HG03108 (cell line): Measurements from ENCODE around the gene MGAT3.
"Not testable (repeated sequence)": the region's sequence is repeated elsewhere in the genome, so short reads cannot be mapped to it uniquely, and the experiment has no call there.

ENCODE experiments used
- ATAC-seq: cut with Tn5 transposase; IDR thresholded peaks from one replicate; pipeline ENCODE4 v1.9.1; 2021; ENCODE audit warnings: moderate library complexity; ENCODE audit not compliant: unreplicated experiment

Gene MGAT3

DNA sequence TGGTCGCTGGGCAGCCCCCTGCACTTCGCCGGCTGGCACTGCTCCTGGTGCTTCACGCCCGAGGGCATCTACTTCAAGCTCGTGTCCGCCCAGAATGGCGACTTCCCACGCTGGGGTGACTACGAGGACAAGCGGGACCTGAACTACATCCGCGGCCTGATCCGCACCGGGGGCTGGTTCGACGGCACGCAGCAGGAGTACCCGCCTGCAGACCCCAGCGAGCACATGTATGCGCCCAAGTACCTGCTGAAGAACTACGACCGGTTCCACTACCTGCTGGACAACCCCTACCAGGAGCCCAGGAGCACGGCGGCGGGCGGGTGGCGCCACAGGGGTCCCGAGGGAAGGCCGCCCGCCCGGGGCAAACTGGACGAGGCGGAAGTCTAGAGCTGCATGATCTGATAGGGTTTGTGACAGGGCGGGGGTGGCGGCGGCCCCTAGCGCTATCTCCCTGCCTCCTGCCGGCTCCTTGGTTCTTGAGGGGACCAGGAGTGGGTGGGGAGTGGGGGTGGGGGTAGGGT is 31.8 kb downstream of the MGAT3 start:
- ATAC-seq: no peak

DNA sequence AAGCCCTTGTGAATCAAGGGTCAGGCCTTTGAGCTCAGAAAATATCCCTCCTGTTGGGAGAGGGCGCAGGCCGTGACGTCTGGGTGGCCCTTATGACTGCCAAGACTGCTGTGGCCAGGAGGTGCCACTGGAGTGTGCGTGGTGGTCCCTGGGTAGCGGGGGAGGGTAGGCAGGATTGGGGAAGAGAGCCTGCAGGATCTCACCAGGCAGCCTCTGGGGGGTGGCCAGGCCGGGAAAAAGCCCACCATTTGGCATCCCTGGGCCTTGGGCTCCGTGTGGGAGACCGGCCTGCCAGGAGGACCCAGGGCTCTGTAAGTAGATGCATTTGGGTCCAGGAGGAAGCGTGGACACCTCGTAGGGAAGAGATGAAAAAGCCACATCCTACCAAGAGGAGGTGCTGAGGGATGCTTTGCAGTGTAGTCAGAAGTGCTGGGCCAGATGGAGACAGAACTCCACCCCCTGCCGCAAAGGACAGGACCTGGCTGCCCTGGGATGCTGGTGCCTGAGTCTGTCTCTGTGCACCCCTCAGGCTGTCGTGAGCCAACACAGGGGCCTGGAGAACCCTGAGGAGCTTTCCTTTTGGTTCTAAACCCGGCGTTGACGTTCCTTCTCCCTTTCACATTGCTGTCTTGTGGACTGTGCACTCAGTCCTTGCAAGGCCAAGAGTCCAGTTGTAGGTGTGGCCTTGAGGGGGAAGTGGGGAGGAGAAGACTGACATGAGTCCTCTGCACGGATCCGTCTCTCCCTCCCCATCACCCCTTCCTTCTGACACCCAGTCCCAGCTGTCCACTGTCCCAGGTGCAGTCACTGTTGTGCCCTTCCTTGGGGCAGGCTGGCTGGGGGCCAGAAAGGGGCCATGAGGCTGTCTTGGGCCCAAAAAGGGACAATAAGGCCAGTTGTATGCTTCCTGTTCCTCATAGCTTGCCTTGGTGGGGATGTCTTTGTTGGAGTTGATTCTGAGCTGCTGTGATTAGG is 32.6 kb downstream of the MGAT3 start:
- no peak for ATAC-seq

DNA sequence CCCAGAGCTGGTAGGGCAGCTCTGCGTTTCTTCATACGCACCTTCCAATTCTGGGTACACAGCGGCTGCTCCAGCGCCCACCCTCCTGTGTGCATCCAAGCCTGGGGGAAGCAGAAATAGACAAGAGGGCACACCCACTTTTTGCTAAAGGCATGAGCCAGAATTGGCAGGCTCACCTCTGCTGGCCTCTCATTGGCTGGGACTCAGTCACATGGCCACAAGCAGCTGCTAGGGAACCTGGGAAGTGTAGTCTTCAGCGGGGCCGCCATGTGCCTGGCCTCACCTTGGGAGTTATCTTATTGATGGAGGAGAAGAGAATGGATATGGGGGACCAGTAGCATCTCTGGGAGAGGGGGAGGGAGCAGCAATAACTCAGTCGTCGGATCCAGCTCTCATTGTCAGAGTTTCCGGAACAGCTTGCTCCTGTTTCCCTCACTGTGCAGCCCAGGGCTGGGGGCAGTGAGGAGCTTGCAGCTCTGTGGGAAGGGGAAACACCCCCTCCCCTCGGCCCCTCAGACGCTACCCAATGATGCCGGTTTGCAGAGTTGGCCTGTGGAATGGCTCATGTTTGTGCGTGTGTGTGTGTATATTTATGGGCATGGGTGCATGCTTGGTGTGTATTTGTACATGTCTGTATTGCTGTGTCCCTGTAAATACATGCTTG is 33.5 kb downstream of the MGAT3 start:
- no peak for ATAC-seq

DNA sequence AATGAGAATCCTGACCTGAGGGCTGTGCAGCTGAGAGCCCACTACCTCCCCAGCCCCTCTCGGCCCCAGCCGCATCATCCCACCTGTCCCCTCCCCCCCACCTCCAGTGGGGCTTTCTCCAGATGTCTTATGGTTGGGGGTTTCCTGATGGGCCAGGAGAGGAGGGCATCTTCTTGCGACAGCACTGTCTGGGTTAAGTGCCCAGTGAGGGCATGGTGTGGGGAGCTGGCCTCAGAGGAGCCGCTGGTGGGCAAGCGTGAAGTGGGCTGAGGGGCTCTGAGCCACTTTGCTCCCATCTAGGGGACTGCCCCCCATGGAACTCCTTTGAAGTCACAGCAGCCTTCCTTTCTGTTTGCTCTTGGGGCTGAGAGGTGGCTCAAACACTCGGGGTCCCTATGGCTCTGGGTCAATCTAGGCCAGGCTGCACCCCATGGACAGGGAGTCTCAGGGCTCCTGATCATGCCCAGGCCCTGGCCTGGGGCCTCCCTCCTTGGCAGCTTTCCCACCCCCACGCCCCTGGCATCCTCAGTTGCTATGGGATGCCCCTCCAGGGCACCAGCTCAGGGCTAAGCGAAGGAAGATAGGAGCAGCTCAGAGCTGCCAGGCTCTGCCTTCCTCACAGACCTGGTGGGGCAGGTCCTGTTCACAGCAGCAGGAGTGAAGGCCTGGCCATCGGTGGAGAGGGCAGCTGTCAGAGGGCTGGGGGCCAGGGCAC is 34.3 kb downstream of the MGAT3 start:
- ATAC-seq: no peak

DNA sequence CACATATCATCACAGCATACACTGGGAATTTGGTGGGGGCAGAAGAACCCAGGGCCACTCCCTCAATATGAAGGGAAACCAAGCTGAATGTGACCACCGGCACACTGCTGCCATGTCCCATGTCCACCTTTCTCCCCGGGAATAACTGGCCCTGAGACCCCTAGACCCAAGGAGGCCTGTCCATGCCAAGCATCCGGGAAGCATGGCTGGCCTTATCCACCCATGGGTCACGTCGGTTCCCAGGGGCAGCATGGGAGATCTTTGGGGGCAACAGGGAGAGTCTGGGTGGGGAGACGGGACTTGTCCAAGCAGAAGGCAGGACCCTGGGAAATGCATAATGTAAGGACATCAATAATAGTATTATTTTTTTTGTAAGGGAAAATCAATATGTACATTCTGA is 34.9 kb downstream of the MGAT3 start:
- ATAC-seq: no peak

DNA sequence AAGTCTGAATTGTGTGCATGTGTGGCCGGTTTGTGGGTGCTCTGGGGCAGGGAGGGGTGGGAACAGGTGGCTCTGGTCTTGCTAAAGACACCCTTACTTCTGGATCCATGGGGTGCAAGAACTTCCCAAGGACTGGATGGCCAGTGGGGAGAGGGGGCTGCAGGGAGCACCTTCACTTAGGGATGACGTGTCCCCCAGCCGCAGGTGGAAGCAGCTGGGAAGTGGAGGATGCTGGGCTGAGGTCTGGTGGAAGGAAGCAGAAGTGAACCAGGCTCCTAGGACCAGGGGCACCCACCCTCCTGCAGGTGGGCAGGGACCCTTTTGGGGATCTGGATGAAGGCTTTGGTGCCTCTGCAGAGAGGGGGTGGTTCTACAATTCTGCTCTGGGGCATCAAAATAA is 35.4 kb downstream of the MGAT3 start:
- no peak for ATAC-seq

DNA sequence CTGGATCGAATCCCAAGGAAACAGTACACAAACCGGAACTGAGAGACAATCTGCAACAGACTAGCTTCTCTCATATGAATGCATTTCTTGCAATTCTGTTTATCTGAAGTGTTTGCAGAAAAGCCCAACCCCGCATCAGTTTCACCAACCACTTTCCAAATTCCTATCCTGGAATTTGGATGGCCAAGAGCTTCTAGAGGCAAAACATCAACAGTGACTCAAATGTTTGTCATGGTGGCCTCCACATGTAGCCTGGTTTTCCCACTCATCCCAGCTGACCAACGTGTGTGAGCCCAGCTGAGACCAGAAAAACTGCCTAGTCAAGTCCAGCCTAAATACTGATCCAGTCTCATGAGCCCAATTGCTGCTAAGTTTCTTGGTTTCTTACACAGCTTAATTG is 36.9 kb downstream of the MGAT3 start:
- ATAC-seq: no peak

DNA sequence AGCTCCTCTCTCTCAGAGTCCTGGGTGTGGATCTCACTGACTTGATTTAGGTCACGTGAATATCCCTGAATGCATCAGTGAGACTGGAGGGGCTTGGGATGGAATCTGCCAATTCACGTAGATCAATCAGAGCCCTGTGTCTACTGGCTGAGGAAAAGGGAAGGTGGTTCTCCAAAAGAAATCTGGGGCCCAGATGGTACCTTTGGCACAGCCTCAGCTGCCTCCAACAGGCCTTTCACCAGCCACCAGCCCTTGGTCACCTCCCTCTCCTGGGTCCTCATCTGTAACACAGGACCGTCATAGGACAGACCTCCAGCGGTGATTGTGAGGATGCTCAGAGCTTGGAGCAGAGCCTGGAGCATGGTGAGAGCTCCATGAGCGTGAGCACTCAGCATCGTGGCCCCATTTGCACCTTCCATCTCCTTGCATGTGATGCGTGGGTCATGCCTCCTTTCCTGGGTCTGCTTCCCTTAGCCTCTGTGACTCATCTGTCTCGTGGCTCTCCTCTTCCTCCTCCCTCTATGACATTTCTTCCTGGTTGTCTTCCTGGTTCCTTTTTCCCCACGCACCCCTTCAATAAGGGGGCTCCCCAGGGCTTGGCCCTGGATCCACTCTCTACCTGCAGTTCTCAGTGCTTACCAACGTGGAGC is 37.8 kb downstream of the MGAT3 start:
- no peak for ATAC-seq

DNA sequence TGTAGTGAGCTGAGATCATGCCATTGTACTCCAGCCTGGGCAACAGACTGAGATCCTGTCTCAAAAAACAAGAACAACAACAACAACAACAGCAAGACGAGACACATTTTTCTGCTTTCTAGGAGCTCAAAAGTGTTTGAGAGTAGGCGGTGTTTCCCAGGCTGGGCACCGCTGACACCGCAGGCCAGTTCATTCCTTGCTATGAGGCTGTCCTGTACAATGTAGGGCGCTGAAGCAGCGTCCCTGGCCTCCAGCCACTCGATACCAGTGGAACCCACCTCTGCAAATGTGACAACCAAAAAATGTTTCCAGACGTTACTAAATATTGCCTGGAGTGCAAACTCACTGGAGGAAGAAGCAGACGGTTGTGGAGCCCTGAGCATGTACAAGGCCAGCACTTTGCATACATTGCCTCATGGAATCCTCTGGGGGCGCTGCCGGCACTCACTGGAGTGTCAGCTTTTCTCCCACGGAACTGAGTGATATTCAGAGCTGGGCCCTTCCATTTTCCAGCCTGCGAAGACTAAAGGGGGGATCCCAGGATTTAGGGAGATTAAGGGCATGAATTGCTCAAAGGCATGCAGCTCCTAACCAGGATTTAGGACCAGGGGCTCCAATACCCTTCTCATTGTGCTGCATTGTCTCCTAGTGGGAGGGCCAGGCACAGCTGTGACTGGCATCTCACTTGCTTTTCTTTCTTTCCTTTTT is 39.5 kb downstream of the MGAT3 start:
- ATAC-seq: no peak

DNA sequence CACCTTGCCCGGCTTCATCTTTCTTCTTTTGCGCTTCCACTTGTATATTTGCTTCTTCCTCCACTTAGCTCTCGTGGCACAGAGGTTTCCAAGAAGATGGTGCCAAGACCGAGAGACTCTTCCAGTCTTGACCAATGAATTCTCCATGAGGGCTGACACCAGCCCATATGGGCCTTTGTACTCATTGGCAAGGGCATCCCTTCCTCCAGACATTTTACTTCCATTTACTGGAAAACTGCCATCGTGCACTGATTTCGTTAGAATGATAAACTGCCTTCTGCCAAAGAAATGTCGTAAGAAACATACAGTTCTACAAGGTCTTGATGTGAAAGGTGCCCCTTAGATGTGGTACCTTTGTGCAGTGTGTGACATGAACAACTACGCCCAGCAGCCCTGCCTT is 40.6 kb downstream of the MGAT3 start:
- no peak for ATAC-seq

DNA sequence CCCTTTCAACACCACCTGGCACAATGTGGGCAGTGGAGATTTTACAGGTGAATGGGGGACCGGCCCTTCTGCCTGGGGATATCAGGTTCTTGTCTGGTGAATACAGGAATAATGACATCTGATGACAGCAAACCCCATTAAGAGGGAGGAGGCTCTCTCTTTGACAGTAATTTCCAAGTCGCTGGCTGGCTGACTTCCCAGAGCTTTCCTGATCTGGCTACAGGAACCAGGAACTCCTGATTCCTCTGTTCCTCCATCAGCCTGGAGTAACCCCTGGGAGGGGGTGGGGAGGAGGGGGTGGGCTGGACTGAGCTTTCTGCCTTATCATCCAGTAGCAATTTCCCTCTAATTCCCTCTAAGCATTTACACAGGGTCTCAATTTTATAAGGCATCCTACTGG is 41.6 kb downstream of the MGAT3 start:
- no peak for ATAC-seq

DNA sequence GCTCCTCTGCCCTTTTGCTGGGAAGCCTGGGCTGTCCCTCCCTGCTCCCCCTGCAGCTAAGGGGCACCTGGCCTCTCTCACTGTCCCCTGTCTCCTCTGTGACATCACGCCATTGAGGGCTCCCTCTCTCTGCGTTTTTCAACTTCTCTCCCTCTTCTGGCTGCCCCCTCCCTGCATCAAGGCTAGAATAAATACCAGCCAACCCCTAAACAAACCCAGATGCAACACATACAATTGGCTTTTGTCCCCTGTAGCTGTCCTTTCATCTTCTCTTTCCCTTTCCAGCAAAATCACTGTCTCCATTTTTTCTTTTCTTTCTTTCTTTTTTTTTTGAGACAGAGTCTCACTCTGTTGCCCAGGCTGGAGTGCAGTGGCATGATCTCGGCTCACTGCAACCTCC is 42.0 kb downstream of the MGAT3 start:
- ATAC-seq: no peak

DNA sequence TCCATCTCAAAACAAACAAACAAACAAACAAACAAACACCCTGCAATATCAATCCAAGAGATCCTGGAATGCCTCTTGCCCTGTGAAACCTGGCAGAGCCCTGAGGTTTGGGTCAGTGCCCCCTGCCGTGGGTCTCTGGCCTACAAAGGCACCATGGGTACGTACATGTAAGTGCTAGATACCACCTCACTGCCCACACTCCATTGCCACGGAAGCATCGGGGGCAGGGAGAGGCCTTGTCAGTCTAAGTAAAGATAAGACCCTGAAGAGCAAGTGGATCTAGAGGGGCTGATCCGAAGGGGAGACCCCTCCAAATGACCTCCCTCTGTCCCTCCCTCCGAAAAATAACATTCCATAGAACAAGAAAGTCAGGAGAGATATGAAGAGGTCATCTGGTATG is 43.3 kb downstream of the MGAT3 start:
- no peak for ATAC-seq

DNA sequence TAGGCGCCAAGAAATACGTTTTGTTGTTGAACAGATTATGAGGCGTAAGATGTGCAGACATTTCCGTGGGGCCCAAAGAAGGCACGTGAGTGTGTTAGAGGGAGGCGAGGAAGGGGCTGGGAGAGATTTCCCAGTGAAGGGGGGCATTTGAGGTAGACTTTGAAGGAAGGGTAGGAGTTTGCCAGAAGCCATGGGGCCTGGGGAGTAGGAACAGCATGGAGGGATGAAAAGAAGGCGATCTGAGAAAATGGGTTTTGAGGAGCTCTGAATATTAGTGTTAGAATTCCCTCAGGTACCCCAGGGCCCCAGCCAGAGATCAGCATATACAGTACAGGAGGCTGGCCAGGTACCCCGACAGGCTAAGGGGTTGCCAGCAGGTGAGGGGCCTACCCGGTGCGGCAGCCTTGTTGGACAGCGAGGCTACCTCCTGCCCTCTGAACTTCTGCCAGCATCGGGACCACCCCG is 44.9 kb downstream of the MGAT3 start:
- ATAC-seq: no peak

DNA sequence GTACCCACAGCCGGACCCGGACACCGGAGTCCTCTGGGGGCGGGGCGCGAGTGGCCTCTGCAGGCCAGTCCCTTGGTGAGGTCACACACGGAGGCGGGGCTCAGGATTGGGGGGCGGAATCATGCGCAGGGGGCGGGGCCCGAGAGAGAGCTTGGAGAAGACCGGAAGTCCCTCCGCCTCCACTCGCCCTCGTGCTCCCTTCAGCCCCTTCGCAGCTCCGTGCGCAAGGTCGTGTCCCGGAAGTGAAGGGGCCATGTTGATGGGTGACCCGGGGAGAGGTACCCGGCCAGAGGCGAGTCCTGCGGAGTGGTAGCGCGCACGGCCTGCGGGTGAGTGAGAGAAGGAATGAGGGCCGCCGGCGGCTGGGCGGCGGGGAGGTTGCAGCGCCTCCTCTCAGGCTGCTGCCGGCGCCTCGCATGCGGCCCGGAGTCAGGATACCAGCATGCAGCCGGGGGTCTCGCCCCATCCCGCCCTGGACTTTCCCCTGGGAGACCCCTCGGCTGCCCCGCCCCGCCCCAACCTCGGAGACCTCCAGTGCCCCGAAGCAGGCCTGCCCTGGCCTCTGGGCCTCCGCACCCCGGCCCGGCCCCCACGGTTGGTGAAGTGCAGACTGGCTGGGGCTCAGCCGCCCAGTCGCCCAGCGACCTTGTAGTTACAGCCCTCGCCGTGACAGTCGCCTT is 45.4 kb downstream of the MGAT3 start, which contains the start of gene MIEF1:
Gene MIEF1 (plus strand): TSS at position 182 of the 680 bp plus-strand sequence. CDS start 9,005 bp downstream, outside the sequence.
- ATAC-seq: peak; percentile 85

DNA sequence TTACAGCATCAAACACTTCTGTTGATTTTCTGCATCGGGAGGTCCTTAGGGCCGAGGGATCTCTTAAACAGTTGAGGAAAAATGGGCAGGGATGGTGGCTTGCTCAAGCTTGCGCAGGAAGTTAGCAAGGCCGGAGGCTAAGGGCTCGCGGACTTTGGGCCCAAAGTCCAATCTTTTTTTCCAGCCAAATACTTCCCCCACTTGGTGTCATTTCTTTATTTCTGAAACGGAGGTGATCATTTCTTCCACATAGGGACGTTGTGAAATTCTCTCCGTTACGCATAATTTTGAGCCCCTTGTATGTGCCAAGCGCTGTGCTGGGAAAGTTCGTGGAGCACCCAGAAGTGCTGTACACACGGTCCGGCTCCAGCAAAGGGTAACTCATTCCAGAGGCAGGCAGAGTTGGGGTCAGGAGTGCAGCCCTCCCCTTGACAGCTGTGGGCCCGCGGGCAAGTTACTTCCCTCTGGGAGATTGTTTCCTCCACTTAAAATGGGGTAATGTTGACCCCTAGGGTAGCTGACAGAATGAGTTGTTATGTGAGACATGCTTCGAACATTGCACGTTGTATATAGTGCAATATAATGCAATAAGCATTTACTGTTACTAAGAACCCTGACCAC is 46.1 kb downstream of the MGAT3 start:
- ATAC-seq: no peak

DNA sequence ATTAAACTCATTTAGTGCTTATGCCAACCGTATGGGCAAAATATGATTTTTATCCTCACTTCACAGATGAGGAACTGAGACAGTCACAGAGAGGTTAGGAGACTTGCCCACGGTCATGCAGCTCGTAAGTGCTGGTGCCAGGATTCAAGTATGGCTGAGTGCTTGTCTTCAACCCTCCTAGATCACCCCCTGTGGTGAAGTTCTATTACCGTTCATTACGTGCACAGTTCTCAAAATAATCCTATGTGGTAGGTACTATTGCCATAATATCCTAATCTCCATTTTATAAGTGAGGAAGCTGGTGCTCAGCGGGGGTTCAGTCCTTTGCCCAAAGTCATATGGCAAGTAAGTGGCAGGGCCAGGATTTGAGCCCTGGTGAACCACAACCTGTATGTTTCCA is 46.8 kb downstream of the MGAT3 start:
- ATAC-seq: no peak

DNA sequence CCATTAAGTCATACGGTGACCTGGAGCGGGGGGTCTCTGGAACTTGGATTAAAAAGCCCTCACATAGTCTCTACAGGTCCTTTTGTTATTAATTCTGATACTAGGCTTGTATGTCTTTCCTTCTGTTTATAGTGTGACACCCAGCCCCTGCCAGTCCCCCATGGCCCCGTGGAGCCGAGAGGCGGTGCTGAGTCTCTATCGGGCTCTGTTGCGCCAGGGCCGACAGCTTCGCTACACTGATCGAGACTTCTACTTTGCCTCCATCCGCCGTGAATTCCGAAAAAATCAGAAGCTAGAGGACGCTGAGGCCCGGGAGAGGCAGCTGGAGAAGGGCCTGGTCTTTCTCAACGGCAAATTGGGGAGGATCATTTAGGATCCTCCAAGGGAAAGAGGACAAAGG is 47.3 kb downstream of the MGAT3 start:
- no peak for ATAC-seq

DNA sequence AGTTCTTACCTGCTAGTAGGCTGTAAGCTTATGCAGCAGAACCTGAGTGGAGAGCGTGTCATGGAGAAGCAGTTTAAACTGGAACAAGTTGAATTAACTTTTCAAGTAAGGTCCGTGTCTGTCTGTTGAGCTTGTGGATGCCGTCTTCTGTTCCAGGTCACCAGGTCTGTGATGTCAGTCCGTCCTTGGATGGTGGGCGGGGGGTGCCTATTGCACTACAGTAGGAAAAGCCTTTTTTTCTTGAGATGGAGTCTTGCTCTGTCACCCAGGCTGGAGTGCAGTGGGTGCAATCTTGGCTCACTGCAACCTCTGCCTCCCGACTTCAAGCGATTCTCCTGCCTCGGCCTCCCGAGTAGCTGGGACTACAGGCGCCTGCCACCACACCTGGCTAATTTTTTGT is 50.2 kb downstream of the MGAT3 start:
- not testable (repeated sequence) for ATAC-seq
